ENCODE data around the gene ARHGEF19. TPM values are rescaled to one million over a fixed set of nuclear protein-coding genes. Genes with fewer than 3 reads are reported as not detected.

Gene ARHGEF19
- total RNA-seq, 1 experiment from 2014 or later = 21.1 TPM

DNA sequence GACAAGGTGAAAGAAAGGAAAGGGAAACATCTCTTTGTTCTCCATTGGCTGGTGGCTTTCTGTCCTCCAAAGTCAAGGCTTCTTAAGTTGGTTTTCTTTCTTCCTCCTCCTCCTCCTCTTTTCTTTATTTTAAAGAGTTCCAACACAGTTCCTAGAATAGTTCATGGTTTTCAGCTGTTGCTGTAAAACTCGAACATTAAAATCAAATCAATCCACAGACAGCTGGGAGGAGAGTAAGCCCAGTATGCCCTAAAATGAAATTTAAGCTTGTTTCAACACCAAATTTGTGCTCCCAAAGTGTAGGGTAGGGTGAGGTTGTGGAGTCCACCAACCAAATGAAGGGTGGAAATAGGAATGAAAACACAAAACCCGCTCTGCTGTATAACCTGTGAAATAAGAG is 35.0 kb upstream of the ARHGEF19 start:
- Mint-ChIP-seq H3K36me3 (ENCODE audit: insufficient read depth in 1 of 3, low read depth in 3 of 3) (peaks cover 2 to 27% (median 14%) of the 10 kb centered on the region in 3 experiments; a peak in 6 of 7 replicates), H3K27ac (no peak overlapping the region; a peak in 1 of 7 replicates)

More for the DNA sequence above, 35.0 kb upstream of the ARHGEF19 start:
- no peak overlapping the region for H2BK5ac ChIP-seq (ENCODE audit: insufficient read length, low read length)
- H3K23ac ChIP-seq (ENCODE audit: insufficient read length, low read depth, low read length) = no peak overlapping the region
- no peak overlapping the region for H2BK120ac ChIP-seq (ENCODE audit: low read depth, low read length, poor library complexity, severe bottlenecking)
- H3K4me1 ChIP-seq (ENCODE audit: insufficient read depth, low read length) = no peaks in the 10 kb centered on the region
- H4K20me1 ChIP-seq (ENCODE audit: control insufficient read depth, insufficient read depth, insufficient read length) = no peaks in the 10 kb centered on the region
- no peak for DNase-seq
- H3K14ac ChIP-seq (ENCODE audit: insufficient read depth, low read length) = no peak overlapping the region
- Mint-ChIP-seq H3K27me3 (ENCODE audit: low read depth) (no peaks in the 10 kb centered on the region), H3K4me1 (peaks cover 3 to 4% of the 10 kb centered on the region in 2 experiments), H3K4me3 (no peak overlapping the region), H3K9me3 (no peaks in the 10 kb centered on the region)
- no peaks in the 10 kb centered on the region for H3K27me3 ChIP-seq (ENCODE audit: insufficient read depth, low read length)
- H2AK5ac ChIP-seq (ENCODE audit: insufficient read length, low read length) = no peak overlapping the region
- no peak overlapping the region for H4K5ac ChIP-seq (ENCODE audit: insufficient read length, low read depth, low read length)
- no peak overlapping the region for H2BK20ac ChIP-seq (ENCODE audit: low read depth, low read length, poor library complexity, severe bottlenecking)
- no peak overlapping the region for H2BK15ac ChIP-seq (ENCODE audit: low read depth, low read length)
- no peak overlapping the region for H4K91ac ChIP-seq (ENCODE audit: insufficient read length, low read depth, low read length)
- H3K4ac ChIP-seq (ENCODE audit: low read depth, low read length) = no peak overlapping the region
- H3T11ph ChIP-seq (ENCODE audit: low read length) = no peak overlapping the region
- TF ChIP-seq, protein P1, sequence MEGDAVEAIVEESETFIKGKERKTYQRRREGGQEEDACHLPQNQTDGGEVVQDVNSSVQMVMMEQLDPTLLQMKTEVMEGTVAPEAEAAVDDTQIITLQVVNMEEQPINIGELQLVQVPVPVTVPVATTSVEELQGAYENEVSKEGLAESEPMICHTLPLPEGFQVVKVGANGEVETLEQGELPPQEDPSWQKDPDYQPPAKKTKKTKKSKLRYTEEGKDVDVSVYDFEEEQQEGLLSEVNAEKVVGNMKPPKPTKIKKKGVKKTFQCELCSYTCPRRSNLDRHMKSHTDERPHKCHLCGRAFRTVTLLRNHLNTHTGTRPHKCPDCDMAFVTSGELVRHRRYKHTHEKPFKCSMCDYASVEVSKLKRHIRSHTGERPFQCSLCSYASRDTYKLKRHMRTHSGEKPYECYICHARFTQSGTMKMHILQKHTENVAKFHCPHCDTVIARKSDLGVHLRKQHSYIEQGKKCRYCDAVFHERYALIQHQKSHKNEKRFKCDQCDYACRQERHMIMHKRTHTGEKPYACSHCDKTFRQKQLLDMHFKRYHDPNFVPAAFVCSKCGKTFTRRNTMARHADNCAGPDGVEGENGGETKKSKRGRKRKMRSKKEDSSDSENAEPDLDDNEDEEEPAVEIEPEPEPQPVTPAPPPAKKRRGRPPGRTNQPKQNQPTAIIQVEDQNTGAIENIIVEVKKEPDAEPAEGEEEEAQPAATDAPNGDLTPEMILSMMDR (conservative IDR thresholded peaks at IDR 0.05) = no peak
- H3K79me2 ChIP-seq (ENCODE audit: insufficient read depth, low read length) = no peaks in the 10 kb centered on the region
- no peak overlapping the region for H3K9ac ChIP-seq (ENCODE audit: extremely low read depth, insufficient read length, low read length)
- no peak overlapping the region for H4K8ac ChIP-seq (replicated peaks; ENCODE audit: insufficient read length, low read depth, low read length)
- no peaks in the 10 kb centered on the region for H3K9me3 ChIP-seq (ENCODE audit: control insufficient read depth, low read depth, low read length)
- no peak overlapping the region for H2AFZ ChIP-seq (ENCODE audit: low read length)
- H2BK12ac ChIP-seq (ENCODE audit: insufficient read length, low read depth, low read length) = no peak overlapping the region
- H3K56ac ChIP-seq (ENCODE audit: insufficient read length, low read depth, low read length) = no peak overlapping the region
- H3K79me1 ChIP-seq (ENCODE audit: insufficient read depth, low read depth, low read length, poor library complexity, severe bottlenecking) = no peaks in the 10 kb centered on the region
- H3K27ac ChIP-seq (ENCODE audit: insufficient read length, low read depth, low read length) = no peak overlapping the region
- no peaks in the 10 kb centered on the region for H3K23me2 ChIP-seq (ENCODE audit: insufficient read length, low read depth, low read length, poor library complexity, severe bottlenecking)
- no peak overlapping the region for H3K4me2 ChIP-seq (ENCODE audit: insufficient read depth, insufficient read length, low read length)
- H3K18ac ChIP-seq (ENCODE audit: insufficient read length, low read depth, low read length) = no peak overlapping the region
- no CpG with 5 or more reads among the region's 2 CpGs for WGBS (ENCODE audit: extremely low coverage, insufficient read length, low lambda C conversion rate)
